Mesodermal cell (in vitro differentiated cells): ENCODE measurements around the gene MICAL3.

Experiments
- H3K27ac ChIP-seq: 2 replicates; pipeline ENCODE4 v1.7.0; 2013; ENCODE audit warnings: mild to moderate bottlenecking, low read depth, low read length, moderate library complexity; ENCODE audit not compliant: severe bottlenecking
- H3K36me3 ChIP-seq: 2 replicates; pipeline ENCODE4 v1.7.1; 2013; ENCODE audit warnings: mild to moderate bottlenecking, low read length, moderate library complexity; ENCODE audit not compliant: control insufficient read depth, insufficient read depth
- H3K4me1 ChIP-seq: one replicate; pipeline ENCODE4 v1.7.1; 2013; ENCODE audit warnings: mild to moderate bottlenecking, low read length; ENCODE audit not compliant: insufficient read depth, control insufficient read depth, poor library complexity, severe bottlenecking
- H3K4me3 ChIP-seq: 2 replicates; pipeline ENCODE4 v1.7.0; 2013; ENCODE audit warnings: low read length, control low read depth, mild to moderate bottlenecking; ENCODE audit not compliant: insufficient read depth, poor library complexity, severe bottlenecking; ENCODE audit errors: extremely low read depth
- H3K9me3 ChIP-seq: 2 replicates; pipeline ENCODE4 v1.7.1; 2013; ENCODE audit warnings: mild to moderate bottlenecking, low read length, moderate library complexity; ENCODE audit not compliant: control insufficient read depth
- WGBS, 2 experiments: methylation state at CpG; one replicate each; pipeline ENCODE4 v1.1.5; 2013; ENCODE audit warnings: missing lambda C conversion rate in 2 of 2; ENCODE audit not compliant: insufficient coverage in 2 of 2; 5-methylcytosine and 5-hydroxymethylcytosine counted together

The MICAL3 gene

DNA sequence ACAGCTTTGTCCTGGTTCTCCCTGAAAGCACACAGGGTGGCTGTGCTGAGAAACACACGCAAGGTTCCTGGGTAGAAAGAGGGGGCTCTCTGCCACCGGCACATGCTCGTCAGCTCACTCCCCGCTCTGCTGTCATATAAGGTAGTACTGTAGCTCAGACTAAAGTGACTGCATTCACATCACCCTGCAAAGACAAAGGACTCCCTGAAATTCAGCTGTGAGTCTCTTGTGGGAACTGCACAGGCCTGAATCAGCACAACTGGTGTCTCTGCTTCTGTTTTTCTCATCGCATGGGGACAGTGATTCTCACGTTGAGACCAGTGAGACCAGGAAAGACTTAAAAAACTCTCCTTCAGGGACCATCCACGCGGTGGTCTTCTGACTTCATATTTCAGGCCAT lies 126.0 kb downstream of the MICAL3 start:
- Histone ChIP-seq H3K9me3 (no peaks in the 10 kb centered on the region), H3K27ac (no peak overlapping the region), H3K4me3 (no peak overlapping the region), H3K36me3 (peaks cover 65% of the 10 kb centered on the region), H3K4me1 (no peaks in the 10 kb centered on the region)
- WGBS, 2 experiments = 96 to 100% methylated on average over 7 to 8 of the region's 8 CpGs

DNA sequence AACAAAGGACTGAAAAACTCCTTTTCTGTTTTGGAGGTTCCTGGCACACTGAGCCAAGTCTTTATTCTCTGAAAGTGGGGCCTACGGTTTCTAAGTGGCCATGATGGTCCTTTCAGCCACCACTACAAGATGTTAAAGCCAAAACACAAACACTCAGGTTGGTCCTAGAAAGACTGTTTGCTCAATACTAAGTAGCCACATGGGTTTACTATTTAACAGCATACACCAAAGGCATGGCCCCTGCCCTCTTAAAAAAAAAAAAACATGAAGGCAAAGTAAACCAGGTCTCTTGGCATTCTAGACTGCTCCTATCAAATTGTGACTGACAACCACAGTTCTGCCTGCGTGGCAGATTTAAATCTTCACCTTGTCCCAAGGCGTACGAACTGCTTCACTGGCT lies 126.5 kb downstream of the MICAL3 start:
- H3K4me1 ChIP-seq = no peaks in the 10 kb centered on the region
- H3K27ac ChIP-seq = no peak overlapping the region
- H3K4me3 ChIP-seq = no peak overlapping the region
- 97 to 98% methylated on average over 4 of the region's 4 CpGs for WGBS, 2 experiments
- H3K9me3 ChIP-seq = no peaks in the 10 kb centered on the region
- H3K36me3 ChIP-seq = peaks cover 65% of the 10 kb centered on the region

DNA sequence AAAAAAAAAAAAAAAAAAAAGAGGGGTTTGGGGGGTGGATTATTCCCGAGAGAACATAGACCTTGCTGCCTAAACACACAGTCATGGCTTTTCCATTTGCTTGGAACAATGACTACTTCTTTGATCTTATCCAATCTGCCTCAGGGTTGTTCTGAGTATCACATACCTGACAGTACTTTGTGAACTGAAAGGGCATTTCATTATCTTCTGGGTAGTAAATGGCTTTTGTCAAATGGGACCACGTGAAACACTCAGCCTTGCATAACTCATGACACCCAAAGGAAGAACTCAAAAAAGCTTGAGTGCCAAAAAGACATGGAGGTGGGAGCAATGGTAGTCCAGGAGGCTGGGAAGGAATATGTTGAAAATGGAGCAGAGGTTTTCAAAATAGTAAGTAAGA lies 126.9 kb downstream of the MICAL3 start:
- Histone ChIP-seq H3K4me1 (no peaks in the 10 kb centered on the region), H3K27ac (no peak overlapping the region), H3K9me3 (no peaks in the 10 kb centered on the region), H3K4me3 (no peak overlapping the region), H3K36me3 (peaks cover 65% of the 10 kb centered on the region)
- WGBS, 2 experiments = 80% methylated on average over 1 of the region's 2 CpGs; no CpG with 5 or more reads in 1 of the 2 experiments

DNA sequence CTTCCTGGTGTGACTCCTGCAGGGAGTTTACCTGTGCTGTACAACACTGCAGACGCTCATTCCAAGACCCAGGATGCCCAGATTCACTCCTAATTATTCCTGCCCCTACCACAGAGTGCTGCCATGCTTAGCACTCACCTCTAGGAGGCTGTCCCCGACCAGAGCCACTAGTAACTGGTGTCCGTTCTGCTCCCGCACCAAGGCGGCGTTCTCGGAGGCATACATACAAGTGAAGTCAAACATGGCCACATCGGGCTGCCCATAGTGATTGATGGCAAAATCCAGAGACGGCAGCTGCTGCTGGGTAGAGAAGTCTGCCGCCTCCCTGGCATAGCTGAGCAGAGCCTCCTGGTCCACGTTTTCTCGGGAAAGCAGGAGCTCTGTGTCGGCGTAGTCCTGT lies 127.8 kb downstream of the MICAL3 start:
- peaks cover 63% of the 10 kb centered on the region for H3K36me3 ChIP-seq
- no peak overlapping the region for H3K4me3 ChIP-seq
- 74 to 86% methylated on average over 10 to 14 of the region's 14 CpGs for WGBS, 2 experiments
- H3K9me3 ChIP-seq = no peaks in the 10 kb centered on the region
- no peaks in the 10 kb centered on the region for H3K4me1 ChIP-seq
- H3K27ac ChIP-seq = no peak overlapping the region

DNA sequence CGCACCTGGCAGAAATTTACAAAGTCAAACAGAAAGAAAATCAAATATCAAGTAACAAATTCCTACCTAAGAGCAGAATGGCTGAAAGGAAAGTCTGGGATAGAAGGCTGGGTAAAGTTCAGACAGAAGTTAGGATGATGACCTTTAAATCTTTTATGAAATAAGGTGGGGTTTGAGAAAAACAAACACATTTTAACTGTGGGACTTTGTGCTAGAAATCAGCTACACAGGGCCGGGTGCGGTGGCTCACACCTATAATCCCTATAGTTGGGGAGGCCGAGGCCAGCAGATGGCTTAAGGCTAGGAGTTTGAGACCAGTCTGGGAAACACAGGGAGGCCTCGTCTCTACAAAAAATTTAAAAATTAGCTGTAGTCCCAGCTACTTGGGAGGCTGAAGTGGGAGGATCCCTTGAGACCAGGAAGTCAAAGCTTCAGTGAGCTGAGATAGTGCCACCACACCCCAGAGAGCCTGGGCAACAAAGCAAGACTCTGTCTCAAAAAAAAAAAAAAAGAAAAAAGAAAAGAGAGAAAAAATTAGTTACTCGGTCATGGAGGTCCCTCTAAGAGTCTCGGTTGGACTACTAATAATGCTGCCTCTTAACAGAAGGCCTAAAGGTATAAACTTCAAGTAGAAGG lies 130.3 kb downstream of the MICAL3 start:
- H3K4me1 ChIP-seq = no peaks in the 10 kb centered on the region
- WGBS, 2 experiments = 93 to 97% methylated on average over 3 to 6 of the region's 7 CpGs
- H3K4me3 ChIP-seq = no peak overlapping the region
- H3K27ac ChIP-seq = no peak overlapping the region
- peaks cover 68% of the 10 kb centered on the region for H3K36me3 ChIP-seq
- no peaks in the 10 kb centered on the region for H3K9me3 ChIP-seq

DNA sequence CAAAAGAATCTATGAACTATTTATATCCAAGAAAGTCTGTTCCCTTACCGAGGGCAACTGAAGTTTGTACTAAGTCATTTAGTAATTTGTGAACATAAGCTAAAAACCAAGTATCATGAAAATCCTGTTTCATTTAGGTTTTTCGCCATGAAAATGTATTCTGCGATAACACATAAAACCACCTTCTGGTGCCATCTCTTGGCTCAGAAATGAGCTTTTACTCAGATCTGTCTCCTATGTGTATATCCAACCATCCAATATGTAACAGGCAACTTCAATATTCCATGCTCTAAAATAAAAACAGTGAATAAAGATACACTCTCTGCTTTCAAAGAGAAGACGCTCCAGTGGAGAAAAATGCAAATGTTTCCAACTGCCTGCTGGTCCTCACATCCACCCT lies 132.0 kb downstream of the MICAL3 start:
- Histone ChIP-seq H3K36me3 (peaks cover 72% of the 10 kb centered on the region), H3K27ac (no peak overlapping the region), H3K4me3 (no peak overlapping the region), H3K9me3 (no peaks in the 10 kb centered on the region), H3K4me1 (no peaks in the 10 kb centered on the region)
- 100% methylated on average over 3 of the region's 4 CpGs for WGBS, 2 experiments

DNA sequence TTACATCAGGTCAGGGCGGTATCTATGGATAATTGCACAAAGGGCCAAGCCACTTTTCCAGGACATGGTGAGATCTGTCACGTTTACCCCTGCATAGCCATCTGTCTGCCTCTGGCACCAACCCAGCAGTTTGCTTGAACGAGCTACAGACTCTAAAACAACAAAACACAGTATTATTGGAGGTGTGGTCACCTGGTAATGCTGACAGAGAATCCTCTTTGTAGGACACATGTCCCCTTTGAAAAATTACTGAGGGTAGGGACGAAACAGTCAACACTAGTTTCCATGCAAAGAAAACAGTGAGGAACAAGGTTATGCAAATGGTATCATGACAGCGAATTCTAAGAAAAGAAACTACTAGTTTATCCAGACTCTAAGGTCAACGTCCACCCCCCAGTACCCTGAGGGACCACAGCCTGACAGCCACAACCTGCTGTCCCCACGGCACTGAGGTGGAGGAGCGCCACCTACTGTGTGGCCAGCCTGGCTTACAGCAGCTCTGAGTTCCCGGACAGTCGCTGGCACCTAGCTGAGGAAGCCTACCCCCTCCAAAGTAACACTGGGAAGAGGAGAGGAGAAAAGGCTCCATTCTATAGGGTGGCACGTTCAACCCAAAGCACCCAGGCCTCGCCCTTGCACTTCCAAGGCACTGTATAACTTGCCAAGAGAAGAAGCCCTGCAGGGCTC lies 132.7 kb downstream of the MICAL3 start:
- H3K36me3 ChIP-seq = peaks cover 75% of the 10 kb centered on the region
- H3K9me3 ChIP-seq = no peaks in the 10 kb centered on the region
- H3K27ac ChIP-seq = no peak overlapping the region
- H3K4me3 ChIP-seq = no peak overlapping the region
- H3K4me1 ChIP-seq = no peaks in the 10 kb centered on the region
- WGBS, 2 experiments = 74 to 88% methylated on average over 5 to 9 of the region's 12 CpGs

DNA sequence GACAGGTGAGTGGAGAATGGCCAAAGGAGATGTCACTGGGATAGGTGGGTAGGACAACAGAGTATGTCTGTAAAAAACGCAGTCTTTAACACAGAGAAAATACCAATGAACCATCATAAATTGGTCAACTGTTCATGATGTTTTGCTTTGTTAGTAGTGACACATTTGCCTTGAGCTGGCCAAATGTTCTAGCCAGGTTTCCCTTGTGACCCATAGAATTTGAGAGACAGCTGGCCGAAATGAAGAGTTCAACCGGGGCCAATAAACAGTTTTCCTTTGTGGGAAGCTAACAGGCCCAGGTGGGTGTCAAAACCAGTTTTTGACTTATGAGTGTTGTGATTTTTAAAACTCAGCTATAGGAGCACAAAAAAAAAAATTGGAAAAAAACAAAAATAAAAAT lies 133.5 kb downstream of the MICAL3 start:
- Histone ChIP-seq H3K9me3 (no peaks in the 10 kb centered on the region), H3K27ac (no peak overlapping the region), H3K36me3 (peaks cover 77% of the 10 kb centered on the region), H3K4me1 (no peaks in the 10 kb centered on the region), H3K4me3 (no peak overlapping the region)
- 93% methylated on average over 2 of the region's 3 CpGs; no CpG with 5 or more reads in 1 of the 2 experiments for whole genome bisulfite sequencing, 2 experiments

DNA sequence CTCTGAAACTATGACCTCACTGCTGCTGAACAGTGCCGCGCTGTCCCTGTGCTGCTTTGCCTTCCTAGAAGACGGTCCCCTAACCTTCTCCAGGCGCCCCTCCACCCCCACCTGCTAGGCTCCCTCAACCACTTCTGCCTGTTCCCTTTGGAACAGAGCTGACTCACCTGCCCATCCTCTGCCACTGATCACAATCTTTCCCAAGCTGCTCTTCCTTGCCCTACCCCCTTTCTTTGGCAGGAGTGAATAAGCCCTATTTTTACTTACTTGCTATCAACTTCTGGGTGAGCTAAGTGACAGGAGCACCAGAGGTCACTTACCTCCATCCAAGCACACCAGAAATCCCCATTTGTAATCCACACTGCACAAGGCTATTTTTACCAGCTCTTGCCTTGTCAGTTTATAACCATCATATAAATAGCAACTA lies 134.1 kb downstream of the MICAL3 start:
- Histone ChIP-seq H3K4me1 (no peaks in the 10 kb centered on the region), H3K27ac (no peak overlapping the region), H3K4me3 (no peak overlapping the region), H3K36me3 (peaks cover 77% of the 10 kb centered on the region), H3K9me3 (no peaks in the 10 kb centered on the region)
- WGBS, 2 experiments = 90 to 100% methylated on average over 3 to 4 of the region's 4 CpGs

DNA sequence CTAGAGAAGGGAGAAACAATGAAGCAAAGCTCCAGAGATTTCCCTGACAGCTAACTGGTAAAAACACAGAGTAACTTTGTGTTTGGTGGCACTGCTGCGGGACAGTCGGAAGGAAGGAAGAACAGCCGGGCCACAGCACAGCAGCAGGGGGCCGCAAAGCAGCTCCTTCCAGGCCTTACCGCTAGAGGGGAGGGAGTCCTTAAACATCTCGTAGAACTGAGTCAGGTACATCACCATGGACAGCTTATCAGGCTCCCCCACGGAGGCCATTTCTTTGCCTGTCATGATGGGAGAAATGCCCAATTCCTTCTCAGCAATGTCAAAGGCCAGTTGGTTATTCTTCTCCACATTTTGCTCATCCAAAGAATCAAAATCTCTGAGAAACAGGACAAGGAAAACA lies 135.5 kb downstream of the MICAL3 start:
- Histone ChIP-seq H3K27ac (no peak overlapping the region), H3K36me3 (peaks cover 80% of the 10 kb centered on the region), H3K4me3 (no peak overlapping the region), H3K9me3 (no peaks in the 10 kb centered on the region), H3K4me1 (no peaks in the 10 kb centered on the region)
- WGBS, 2 experiments = 35 to 45% methylated on average over 6 to 7 of the region's 7 CpGs

DNA sequence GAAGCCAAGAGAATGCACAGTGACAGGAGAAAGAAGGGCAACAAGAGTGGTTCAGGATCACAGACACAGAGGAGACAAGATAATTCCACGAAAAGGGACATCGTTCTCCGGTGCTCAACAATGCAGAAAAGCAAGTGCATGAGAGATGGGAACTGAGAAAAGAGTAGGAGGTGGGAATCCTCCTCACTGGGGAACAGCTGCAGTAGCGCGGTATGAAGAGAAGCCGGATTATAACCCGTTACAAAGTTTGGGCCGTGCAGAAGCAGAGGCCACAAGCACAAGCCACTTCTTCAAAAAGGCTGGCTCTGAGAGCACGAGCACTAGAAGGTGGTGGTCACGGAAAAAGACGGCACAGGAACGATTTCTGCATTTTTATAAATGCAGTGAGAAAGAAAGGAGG lies 135.9 kb downstream of the MICAL3 start:
- Histone ChIP-seq H3K36me3 (peaks cover 78% of the 10 kb centered on the region), H3K27ac (no peak overlapping the region), H3K4me1 (no peaks in the 10 kb centered on the region), H3K9me3 (no peaks in the 10 kb centered on the region), H3K4me3 (no peak overlapping the region)
- 92 to 94% methylated on average over 12 of the region's 12 CpGs for WGBS, 2 experiments
